ENCODE measurements around the gene CATSPERD.

The CATSPERD gene

DNA sequence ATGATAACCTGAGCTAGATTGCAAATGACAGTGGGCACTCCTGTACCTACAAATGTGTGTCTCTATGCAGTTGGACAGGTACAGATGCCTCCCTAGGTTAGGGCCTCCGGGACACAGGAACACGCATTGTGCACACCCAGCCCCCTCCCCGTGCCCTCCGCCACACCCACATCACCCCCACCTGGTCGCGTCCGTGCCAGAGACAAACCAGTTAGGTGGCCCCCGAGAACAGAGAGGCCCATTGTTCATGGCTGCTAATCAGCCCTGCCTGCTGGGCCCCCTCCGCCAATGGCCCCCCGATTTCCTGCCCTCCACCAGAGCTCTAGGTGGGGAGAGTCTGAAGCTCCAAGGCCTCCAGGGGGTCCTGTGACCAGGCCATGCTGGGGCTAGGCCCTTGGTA is 98.2 kb downstream of the CATSPERD start:
- intact Hi-C loops (cut with DNase I): no loop called here
- no peak for DNase-seq

GRCh38 chr19:5820785-5821184 is 100.3 kb downstream of the CATSPERD start:
- no peak for DNase-seq
- intact Hi-C loops (cut with DNase I): no loop called here

DNA sequence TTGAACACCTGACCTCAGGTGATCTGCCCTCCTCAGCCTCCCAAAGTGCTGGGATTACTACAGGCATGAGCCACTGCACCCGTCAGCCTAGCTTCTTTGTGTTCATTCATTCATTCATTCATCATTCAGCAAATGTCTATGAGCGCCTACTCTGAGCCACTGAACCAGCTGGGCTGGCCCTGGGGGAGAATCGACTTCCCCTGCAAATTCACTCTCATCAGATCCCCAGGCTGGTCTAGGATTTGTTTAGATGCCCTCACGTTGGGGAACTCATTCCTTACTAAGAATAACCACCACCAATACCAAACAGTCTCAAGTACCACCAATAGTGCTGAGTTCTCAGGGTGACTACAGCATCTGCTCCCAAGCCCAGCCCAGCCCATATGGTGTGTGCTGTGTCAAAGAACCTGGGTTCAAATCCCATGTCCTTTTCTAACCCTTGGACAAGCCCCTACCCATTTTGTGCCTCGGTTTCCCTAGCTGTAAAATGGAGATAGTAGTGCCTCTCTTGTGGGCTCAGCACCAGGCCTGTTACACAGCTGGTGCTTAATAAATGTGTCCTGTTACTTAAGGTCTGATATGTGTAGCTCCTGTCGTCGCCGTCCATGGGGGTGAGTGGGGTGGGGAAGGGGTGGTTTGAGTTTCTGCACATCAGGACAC is 101.2 kb downstream of the CATSPERD start:
- intact Hi-C loops (cut with DNase I): no loop called here
- no peak for DNase-seq

GRCh38 chr19:5822181-5822844 is 101.9 kb downstream of the CATSPERD start:
- no peak for DNase-seq
- intact Hi-C loops (cut with DNase I): no loop called here

- intact Hi-C loops (cut with DNase I): no loop called here
Observed at GRCh38 chr19:5823579-5824281, 103.3 kb downstream of the CATSPERD start.

GRCh38 chr19:5824751-5825150 is 104.3 kb downstream of the CATSPERD start:
- intact Hi-C loops (cut with DNase I): no loop called here

More at GRCh38 chr19:5823579-5824281, 103.3 kb downstream of the CATSPERD start:
- DNase-seq: no peak

GRCh38 chr19:5825178-5825577 is 104.7 kb downstream of the CATSPERD start:
- intact Hi-C loops (cut with DNase I): no loop called here
- DNase-seq: peak in 2 of 10 donors; percentile 36 to 90

More at GRCh38 chr19:5824751-5825150, 104.3 kb downstream of the CATSPERD start:
- DNase-seq: no peak

- peak in 1 of 10 donors; percentile 87 for DNase-seq
- intact Hi-C loops (cut with DNase I): no loop called here
Observed at GRCh38 chr19:5826531-5827341, 106.3 kb downstream of the CATSPERD start.

DNA sequence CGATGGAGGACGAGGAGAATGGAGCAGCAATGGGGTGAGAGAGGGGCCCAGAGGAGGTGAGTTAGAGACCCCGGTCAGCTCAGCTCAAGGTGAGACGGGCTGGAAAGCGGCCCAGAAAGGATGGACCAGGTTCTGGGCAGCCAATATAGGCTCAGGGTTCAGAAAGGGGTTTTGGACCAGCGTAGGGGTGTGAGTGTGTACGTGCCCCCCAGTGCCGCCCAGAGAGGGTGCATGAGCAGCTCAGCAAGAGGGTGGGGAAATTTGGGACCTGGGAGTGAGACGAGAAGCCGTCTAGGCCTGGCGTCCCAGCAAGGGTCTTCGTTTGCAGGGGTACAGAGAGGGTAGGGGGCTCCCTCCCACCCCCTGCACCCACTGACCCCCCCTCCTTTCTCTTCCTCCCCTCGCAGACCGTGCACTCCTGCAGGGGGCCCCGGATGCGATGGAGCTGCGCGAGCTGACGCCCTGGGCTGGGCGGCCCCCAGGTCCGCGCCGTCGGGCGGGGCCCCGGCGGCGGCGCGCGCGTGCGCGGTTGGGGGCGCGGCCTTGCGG is 107.0 kb downstream of the CATSPERD start:
- no peak for DNase-seq
- intact Hi-C loops (cut with DNase I): no loop called here

DNA sequence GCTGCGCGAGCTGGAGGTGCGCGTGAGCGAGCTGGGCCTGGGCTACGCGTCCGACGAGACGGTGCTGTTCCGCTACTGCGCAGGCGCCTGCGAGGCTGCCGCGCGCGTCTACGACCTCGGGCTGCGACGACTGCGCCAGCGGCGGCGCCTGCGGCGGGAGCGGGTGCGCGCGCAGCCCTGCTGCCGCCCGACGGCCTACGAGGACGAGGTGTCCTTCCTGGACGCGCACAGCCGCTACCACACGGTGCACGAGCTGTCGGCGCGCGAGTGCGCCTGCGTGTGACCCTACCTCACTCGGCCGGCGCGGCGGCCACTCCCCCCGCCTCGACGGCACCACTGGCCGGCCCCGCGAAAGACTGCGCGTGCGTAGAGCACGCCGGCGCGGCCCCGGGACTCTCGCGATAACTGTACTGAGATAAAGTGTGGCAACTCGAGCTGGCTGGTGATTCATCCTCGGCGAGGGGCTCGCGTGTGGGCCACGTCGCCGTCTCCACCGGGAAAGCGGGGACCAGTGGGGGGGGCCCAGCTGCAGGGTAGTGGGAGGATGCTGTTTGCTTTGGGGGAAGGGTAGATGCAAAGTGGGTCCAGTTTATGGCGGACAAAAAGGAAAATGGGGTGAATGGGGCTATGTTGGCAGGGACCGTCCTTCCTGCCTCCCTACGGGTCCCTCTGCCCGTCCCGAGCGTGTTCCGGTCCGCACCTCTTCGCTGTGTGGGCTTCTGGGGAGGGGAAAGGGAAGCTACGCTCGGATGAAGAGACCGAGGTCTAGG is 107.6 kb downstream of the CATSPERD start:
- DNase-seq: peak in 9 of 10 donors; percentile 45 to 96 (median 65)
- intact Hi-C loops (cut with DNase I): no loop called here
